IPS DF 4.7 (cell line): ENCODE results near the gene OR7D2.

Source experiments
- DNase-seq: peaks from one replicate; pipeline ENCODE4 v3.0.0-alpha.2; 2013; ENCODE audit warnings: low spot score; ENCODE audit errors: extremely low read depth

The OR7D2 gene

GRCh38 chr19:9205501-9206113, 26.8 kb downstream of the OR7D2 start:
- no peak for DNase-seq

- DNase-seq: no peak
Measured at GRCh38 chr19:9219489-9219888, 40.7 kb downstream of the OR7D2 start, which contains the start of gene OR7D4. TSS of gene OR7D4 (minus strand) at chr19:9219589. CDS start at chr19:9214837, 4,752 bp downstream.
